AG20443 (cell line): Measurements from ENCODE around the gene SPAG9.
"Not testable (repeated sequence)": the region's sequence is repeated elsewhere in the genome, so short reads cannot be mapped to it uniquely, and the experiment has no call there.

Source experiments
- DNase-seq: peaks from one replicate; pipeline ENCODE4 v3.0.0; 2012; ENCODE audit warnings: low spot score, mixed read lengths

The SPAG9 gene

DNA sequence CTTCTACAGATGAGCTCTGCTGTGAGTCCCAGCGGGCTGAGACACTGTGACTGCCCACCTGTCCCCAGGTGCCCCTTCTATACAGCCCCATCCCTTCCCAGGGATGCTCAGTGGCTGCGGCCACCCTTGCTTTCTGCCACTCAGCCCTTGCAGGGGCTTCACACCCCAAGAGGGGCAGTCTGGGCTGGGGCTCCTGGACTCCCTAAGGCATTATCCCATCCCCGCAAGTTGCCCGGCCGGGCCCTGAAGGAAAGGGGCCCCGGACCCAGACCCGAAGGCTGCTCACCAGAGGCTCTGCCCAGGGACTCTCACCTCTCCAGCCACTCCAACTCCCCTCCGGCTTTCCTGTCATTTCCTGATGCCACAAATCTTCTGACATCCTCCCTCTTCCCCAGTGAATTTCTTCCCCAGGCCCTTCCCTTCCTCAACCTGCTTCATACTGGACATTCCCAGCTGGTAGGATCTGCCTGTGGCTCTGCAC lies 166.0 kb downstream of the SPAG9 start:
- no peak for DNase-seq

DNA sequence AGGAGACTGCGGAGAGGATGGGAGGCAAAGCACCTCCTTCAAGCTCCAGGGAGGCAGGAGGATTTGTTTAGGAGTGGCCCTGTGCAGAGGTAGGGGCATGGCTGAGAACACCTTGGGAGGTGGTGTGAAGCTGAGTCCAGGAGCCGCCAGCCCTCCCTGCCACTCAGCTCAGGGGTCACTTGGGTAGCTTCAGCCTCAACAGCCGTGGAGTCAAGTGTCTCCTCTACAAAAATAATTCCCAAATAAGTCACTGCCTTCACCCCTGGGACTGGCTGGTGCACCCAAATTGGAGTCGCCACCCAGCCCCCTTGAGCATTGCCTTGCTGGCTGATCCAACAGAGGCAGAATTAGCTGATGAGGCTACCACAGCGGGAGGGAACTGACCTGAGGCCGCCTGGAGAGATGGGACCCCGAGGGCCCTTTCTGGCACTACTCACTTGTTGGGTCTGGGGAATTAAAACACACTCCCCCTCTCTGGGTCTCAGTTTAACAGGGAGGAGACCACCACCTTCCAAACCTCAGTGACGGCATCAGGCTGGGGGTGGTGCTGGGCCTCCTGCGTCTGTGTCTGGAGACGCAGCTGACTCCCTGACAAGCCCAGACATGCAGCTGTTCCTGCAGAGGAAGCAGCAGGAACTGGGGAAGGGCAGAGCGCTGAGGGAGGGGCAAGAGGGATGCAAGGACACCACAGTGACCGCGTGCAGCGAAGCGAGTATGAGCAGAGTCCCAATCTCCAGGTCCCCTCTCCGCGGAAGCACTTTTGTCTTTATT lies 166.7 kb downstream of the SPAG9 start:
- DNase-seq: peak; percentile 80

DNA sequence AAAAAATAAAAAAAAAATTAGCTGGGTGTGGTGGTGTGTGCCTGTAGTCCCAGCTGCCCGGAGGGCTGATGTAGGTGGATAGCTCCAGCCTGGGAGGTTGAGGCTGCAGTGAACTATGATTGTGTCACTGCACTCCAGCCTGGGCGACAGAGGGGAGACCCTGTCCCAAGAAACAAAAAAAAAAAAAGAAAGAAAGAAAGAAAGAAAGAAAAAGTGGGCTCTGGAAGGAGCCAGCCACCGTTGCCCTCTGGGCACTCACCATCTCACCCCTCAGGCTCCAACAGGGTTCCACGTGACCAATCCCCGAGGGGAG lies 167.2 kb downstream of the SPAG9 start:
- no peak for DNase-seq

DNA sequence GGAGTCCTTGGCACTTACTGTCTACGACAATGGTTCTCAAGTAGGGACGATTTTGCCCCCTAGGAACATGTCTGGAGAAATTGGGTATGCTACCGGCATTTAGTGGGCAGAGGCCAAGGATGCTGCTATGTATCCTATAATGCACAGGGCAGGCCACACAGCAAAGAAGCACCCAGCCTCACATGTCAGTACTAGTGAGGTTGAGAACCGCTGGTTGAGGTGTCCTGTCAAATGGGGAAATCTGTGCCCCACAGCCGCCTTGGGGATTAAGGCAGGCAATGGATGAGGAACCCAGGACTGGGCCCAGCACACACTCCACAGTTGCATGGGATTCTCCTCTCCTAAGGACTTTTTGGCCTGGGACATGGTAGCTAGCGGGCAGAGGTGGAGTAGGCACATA lies 167.8 kb downstream of the SPAG9 start:
- DNase-seq: no peak

DNA sequence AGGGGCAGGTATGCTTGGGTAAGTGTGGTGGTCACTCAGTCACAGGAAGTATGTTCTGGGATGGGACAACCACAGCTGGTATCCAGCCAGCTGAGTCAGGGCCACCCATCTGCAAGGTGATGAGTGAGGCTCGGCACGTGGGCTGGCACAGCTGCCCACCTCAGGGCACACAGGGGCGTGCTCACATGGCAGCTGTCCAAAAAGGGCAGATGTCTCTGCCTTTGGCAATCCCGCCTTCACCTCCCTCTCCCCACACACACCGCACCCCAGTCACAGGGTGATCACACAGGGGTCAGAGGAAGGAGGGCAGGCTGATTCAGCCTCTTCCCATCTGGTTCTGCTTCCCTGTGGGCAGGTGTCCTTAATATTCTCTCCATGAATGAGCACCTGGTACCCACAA lies 168.7 kb downstream of the SPAG9 start:
- DNase-seq: no peak

DNA sequence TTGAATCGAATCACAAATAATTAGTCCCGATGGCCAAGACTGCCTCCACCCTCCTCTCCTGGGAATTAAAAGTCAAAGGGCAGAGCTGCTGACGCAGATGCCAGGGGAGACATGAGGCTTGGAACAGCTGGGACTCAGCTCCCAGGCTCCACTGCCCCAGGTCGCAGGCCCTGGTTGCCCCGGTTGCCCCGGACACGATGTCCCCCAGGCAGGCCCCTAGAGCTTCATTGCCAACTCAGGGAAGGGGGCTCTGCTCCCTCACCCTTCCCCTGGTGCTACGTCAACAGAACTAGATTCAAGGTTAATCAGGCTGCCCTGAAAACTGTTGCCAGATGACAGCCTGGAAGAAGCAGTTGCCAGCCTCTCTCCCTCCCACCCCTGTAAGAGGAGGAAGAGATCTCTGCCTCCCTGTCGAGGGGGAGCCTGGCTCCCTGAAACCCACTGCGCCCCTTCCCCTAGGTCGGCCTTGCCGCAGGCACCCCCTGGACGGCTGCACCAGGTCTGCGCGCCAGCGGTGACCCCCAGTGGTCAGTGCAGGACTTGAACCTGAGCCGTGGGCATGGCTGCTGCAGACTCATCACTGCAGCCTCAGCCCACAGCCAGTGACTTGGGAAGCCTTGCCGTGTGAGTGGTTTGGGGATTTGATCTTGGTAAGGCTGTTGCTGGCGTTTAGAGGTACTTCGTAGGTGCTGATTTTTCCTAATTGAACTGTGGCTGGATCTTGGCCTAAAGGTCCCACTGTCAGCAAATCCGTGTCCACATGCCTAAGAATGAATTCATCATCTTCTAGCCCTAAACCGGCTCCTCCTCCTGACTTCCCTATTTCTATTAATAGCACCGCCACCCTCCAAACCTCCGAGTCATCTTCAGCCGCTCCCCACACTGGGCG lies 170.4 kb downstream of the SPAG9 start:
- peak; percentile 95 for DNase-seq

DNA sequence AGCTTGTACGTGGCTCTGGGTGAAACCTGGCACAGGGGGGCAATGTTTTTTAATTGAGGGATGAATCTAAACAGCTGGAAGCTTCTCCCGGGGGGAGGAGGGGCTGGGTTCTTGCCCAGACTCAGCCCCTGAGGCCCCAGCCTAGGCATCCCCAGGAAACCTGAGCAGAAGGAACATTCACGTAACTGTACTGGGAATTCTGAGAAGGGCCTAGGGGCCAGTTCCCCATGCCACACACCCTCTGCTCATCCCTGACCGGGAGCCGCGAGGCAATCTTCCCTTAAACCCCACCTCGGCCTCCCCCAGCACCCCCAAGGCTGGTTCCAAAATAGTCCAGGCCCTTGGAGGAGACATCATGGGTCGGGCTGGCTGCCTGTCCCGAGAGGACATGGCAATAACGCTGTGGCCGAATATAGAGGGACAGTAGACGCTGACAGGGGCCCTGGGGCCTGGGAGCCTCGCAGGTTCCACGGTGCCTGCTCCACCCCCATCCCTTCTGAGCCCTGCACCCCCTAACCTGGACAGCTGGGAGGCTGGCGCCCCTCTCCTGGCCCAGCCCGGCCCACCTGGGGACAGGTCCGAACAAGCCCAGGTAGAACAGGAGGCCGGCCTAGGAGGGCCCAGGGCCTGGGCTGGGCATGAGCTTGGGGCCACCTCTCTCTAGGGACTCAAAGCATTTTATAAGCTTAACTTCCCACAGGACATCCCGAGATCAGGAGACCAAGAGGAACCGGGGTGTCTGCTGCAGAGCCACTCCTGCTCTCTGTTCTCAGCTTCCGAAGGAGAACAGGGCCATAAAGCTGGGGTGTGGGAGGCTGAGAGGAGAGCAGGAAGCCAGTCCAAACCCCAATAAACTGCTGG lies 171.3 kb downstream of the SPAG9 start:
- DNase-seq: no peak

DNA sequence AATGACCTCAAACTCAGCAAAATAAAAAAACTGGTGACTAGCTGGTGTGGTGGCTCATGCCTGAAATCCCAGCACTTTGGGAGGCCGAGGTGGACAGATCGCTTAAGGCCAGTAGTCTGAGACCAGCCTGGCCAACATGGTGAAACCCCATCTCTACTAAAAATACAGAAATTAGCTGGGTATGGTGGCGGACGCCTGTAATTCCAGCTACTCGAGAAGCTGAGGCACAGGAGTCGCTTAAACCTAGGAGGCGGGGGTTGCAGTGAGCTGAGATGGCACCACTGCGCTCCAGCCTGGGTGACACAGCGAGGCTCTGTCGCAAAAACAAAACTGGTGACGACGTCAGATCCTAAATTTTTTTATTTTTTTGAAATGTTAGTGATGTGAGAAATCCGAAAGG lies 172.0 kb downstream of the SPAG9 start:
- no peak for DNase-seq

DNA sequence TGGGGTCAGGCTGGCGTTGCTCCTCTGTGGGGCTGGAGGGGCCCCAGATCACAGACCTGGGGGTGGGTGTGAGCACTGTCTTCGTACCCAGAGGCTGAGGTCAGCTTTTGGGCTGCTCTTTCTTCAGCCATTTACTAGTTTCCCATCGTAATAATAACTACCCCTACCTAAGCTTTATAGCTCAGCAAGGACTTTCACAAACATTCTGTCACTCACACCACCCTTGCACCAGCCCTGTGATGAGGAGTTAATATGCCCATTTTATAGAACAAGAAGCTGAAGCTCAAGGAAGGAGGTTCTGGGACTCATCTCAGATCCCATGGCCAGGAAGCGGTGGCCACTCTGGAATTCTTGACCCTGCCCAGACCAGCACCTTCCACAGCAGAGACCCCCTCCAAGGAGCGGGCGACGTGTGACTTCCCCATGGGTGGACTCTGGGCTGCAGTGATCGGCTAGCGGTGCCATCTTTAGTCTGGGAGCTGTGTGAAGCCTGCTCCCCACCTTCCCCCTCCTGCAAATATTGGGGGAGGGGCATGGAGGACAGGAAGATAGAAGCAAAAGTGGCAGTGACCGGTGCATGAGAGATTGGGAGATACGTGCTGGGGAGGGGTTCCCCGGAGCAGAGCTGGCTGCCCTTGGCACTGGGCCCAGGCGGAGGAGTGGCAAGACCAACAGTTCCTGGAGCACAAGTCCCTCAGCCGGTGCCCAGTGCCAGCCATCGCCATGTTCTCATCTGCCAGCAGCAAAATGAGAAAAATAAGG lies 172.7 kb downstream of the SPAG9 start:
- DNase-seq: no peak

DNA sequence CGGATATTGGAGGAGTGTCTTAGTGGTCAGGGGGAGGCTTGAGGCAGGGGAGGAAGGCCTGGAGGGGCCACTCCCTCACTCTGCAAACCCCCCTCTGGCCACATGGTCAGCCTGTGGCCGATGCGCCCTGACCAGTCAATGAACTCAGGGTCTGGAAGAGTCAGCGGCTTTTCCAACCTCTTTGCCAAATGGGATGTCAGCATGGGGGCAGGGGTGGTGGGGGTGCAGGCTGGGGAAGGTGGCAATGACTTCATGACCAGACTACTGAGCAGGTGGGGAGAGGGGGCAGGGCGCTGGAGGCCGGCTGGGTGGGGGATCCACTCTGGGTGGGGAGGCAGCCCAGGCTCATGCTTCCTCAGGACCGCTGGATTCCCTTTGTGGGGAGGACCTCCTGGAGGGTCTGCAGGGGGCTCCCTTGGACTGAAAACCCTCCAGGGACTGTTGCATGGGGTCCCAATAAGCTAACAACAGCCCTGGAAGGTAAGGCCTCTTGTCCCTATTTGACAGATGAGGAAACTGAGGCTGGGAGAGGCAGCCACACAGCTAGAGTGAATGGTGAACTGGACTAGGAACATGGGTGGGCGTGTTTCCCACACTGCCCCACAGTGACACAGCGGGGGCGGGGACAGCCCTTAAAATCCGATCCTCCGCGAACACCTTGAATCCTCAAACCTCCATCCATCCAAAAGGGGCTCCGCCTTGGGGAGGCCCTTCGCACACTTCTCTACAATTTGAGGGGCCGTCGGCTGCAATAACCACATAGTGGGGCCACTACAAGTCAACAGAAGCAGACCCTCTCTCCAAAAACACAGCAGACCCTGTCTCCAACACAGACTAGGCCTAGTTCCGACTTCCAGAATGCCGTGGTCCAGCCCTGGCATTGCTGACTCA lies 173.5 kb downstream of the SPAG9 start:
- DNase-seq: no peak

DNA sequence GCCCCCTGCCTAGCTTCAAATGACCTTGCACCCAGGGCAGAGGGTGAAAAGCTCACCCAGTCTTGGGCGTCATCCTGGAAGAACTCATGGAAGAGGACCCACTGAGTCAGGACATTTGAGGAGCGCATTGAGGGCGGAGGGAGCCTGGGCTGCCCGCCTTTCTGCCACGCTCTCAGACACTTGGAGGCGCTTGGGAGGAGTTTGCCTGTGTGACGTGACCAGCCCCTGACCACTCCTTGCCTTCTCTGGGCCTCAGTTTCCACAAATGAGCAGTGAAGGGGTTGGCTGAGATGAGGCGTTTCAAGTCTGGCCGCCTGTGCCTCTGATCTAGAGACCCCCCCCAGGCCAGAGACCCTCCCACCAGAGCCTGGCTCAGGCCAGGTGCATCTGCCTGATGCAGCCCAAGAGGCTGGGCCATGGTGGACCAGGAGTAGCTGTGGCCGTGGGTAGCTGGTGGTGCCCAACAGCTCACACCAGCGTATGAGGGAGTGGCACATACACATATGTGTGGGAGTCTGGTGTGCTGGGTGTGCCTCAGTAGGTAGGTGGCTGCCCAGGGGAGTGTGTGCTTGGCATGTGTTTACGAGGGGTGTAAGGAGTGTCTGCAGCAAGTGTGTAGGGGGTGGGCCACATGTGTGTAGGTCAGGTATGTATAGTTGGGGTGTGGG lies 174.3 kb downstream of the SPAG9 start:
- DNase-seq: no peak

DNA sequence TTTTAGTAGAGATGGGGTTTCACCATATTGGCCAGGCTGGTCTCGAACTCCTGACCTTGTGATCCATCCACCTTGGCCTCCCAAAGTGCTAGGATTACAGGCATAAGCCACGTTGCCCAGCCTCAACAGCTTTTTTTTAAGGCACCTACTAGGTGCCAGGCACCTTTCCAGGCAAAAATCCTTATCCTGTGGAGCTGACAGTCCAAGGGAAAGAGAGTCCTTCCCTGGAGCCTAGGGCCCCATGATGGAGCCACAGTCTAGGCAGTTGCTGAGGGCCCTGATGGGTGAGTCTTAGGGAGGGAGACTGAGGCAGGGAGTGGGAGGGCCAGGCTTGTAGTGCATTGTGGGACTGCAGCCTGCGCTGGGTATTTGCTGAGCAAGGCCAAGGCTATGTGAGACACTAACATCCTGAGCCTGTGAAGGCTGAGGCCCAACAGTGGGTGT lies 174.9 kb downstream of the SPAG9 start:
- DNase-seq: no peak

DNA sequence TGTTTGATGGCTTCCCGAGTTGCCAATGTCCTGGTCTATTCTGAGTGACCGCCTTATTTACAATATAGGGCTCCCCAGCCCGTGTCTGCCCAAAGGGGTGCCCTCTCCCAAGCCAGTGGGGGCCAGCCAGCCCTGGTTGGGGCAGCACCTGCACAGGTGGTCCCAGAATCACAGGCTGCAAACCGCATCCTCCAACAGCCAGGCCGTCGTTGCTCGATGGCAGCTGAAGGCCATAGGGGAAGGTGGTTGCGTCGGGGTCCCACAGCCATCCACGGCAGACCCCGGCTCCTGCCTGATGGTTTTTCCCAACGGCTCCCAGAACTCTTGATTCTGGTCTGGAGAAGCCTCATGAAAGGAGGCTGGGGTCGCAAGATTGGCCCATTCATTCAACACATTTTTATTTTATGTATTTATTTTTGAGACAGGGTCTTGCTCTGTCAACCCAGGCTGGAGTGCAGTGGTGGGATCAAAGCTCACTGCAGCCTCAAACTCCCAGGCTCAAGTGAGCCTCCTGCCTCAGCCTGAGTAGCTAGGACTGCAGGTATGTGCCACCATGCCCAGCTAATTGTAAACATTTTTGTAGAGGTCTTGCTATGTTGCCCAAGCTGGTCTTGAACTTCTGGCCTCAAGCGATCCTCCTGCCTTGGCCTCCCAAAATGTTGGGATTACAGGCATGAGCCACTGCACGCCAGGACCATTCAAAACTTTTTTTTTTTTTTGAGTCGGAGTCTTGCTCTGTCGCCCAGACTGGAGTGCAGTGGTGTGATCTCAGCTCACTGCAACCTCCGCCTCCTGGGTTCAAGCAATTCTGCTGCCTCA lies 175.6 kb downstream of the SPAG9 start:
- no peak for DNase-seq

DNA sequence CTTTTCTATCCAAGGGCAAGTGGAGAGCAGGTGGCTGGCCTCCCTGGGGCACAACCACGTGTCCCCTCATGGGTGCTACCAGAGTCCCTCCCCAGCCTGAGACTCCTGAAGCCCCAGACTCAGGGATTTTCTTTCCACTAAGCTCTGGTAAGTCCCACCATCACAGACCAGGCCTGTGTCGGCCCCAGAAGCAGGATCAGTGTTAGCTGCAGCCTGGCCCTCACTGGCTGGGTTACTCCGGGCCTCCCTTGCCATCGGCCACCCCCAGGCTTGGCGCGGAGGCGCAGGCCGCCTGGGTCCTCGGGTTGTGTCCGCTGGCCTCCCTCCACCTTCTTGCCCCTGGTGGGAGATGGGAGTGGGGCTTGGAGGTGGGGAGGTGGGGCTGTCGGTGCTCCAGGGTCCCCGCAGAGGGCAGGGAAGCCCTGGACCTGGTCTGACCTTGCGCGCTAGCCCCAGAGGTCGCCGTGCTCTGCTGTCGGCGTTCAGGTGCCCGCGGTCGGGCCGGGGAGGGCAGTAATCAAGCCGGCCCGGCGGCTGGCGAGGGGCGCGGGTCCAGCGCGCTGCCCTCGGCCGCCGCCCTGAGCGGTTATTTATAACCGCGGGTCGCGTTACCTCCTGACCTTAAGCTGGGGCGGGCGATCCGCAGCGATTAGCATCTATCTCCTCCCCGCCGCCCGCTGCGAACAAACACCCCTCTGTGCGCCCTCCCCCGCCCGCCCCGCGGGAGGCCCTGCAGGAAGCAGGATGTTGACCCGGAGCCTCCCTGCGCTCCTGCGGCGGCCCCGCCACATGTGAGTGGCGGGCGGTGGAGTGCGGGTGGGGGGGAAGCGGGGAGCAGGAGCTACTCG lies 176.4 kb downstream of the SPAG9 start:
- DNase-seq: peak; percentile 72

DNA sequence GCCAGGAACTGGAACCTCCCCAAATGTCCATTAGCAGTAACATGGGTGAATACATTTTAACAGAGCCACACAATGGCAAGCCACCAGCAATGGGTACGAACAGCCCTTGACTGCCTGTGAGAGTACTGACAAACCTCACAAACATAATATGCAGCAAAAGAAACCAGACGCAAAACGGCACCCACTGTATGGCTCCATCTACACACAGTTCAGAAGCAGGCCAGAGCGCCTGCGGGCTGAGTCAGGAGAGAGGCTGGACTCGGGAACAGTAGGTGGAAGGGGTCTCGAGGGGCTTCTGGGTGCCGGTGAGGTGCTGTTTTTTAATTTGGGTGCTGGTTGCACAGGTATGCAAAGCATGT lies 177.1 kb downstream of the SPAG9 start:
- no peak for DNase-seq

DNA sequence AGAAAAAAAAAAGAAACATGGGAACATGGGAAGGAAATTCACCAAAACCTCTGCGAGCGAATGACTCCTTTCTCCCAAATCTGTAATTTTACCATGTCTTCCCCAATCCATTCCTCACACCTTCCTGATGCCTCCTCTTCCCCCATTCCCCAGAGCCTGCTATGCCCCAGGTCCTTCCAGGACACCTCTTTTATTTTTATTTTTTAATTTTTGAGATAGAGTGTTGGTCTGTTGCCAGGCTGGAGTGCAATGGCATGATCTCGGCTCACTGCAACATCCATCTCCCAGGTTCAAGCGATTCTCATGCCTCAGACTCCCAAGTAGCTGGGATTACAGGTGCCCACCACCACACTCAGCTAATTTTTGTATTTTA lies 179.0 kb downstream of the SPAG9 start:
- not testable (repeated sequence) for DNase-seq

DNA sequence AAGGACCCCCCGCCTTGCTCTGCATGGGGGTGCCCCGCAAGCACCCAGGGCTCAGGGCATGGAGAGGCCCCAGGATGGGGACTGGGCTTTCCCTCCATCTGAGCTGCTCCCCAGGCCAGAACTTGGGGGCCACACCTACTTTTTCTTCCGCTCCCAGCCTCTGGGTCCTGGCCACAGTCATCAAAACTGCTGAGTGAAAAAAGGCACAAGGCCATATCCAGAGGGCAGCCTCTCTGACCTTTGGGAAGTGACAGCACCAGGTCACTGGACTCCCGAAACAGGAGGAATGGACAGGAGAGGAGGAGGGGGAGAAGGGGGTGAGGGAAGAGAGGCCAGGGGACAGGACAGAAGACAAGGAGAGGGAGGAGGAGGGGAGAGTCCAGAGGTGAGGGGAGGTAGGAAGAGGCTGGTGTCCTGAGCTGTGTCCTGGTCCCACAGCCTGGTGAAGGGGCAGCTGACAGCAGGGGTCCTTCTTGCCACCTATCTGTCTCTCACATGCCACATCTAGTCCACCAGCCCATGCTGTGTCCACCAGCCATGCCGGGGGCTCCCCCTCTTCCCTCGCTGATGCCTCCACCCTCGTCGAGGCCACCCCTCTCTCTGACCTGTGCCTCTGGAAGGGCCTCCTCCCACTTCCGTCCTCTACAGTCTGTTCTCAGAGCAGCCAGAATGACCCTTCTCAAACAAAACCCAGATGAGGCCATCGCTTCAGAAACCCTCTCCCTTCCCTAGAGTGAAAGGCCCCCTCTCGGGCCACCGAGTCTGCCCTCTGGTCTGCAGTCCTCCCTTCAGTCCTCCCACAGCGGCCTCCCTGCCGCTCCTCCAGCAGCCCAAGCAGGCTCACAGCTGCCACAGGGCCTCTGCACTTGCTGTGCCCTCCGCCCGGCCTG lies 180.6 kb downstream of the SPAG9 start:
- DNase-seq: no peak

DNA sequence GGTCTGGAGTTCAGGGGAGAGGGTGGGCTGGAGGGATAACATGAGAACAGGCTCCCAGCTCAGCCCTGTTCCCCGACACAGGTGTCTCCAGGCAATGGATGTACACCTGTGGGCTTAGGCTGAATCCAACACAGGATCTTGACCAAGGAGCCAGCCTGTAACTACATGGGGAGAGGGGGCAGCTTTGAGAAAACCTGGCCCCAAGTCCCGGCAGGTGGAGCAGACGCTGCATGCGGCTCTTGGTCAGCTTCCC lies 181.2 kb downstream of the SPAG9 start:
- no peak for DNase-seq
